Endodermal cell (in vitro differentiated cells): ENCODE data around the gene PIM3. TPM values are rescaled to one million over a fixed set of nuclear protein-coding genes. Genes with fewer than 3 reads are reported as not detected.

ENCODE experiments used
- DNase-seq: peaks from one replicate; pipeline ENCODE4 v3.0.0-alpha.2; 2017
- H3K27ac ChIP-seq: 2 replicates; pipeline ENCODE4 v1.5.1; 2013; ENCODE audit warnings: mild to moderate bottlenecking, low read depth, low read length, moderate library complexity
- H3K27me3 ChIP-seq: 2 replicates; pipeline ENCODE4 v1.6.1; 2013; ENCODE audit warnings: mild to moderate bottlenecking, low read length, moderate library complexity; ENCODE audit not compliant: insufficient read depth, control insufficient read depth, poor library complexity, severe bottlenecking
- H3K36me3 ChIP-seq: 2 replicates; pipeline ENCODE4 v1.7.0; 2013; ENCODE audit warnings: mild to moderate bottlenecking, low read length, moderate library complexity; ENCODE audit not compliant: control insufficient read depth, insufficient read depth
- H3K4me1 ChIP-seq: one replicate; pipeline ENCODE4 v1.7.0; 2013; ENCODE audit warnings: low read length; ENCODE audit not compliant: control insufficient read depth, insufficient read depth
- H3K4me3 ChIP-seq: 2 replicates; pipeline ENCODE4 v1.5.1; 2013; ENCODE audit warnings: mild to moderate bottlenecking, low read length, moderate library complexity
- H3K9ac ChIP-seq: 2 replicates; pipeline ENCODE4 v1.6.1; 2013; ENCODE audit warnings: mild to moderate bottlenecking, low read length, moderate library complexity; ENCODE audit not compliant: poor library complexity, severe bottlenecking; ENCODE audit errors: extremely low read depth
- H3K9me3 ChIP-seq: 2 replicates; pipeline ENCODE4 v1.6.1; 2013; ENCODE audit warnings: mild to moderate bottlenecking, low read length, moderate library complexity; ENCODE audit not compliant: control insufficient read depth
- H3K27ac Mint-ChIP-seq: 2 replicates; pipeline ENCODE4 v1.8.0; 2020; ENCODE audit warnings: mixed read lengths
- H3K27me3 Mint-ChIP-seq: 2 replicates; pipeline ENCODE4 v1.8.0; 2021; ENCODE audit warnings: mild to moderate bottlenecking, mixed read lengths; ENCODE audit not compliant: insufficient read depth
- H3K36me3 Mint-ChIP-seq: 2 replicates; pipeline ENCODE4 v1.8.0; 2020; ENCODE audit warnings: low read depth, mixed read lengths
- H3K4me1 Mint-ChIP-seq: 2 replicates; pipeline ENCODE4 v1.8.0; 2020; ENCODE audit warnings: mixed read lengths
- H3K4me3 Mint-ChIP-seq: 2 replicates; pipeline ENCODE4 v1.8.0; 2020; ENCODE audit warnings: mild to moderate bottlenecking, moderate library complexity, mixed read lengths
- H3K9me3 Mint-ChIP-seq: 2 replicates; pipeline ENCODE4 v1.8.0; 2020; ENCODE audit warnings: mild to moderate bottlenecking, mixed read lengths
- CTCF ChIP-seq: fragments of 200-600 bp; sonication (generic); conservative IDR thresholded peaks from 2 replicates; pipeline ENCODE4 v1.5.0; 2021; ENCODE audit warnings: antibody characterized with exemption, mild to moderate bottlenecking
- WGBS, 2 experiments: methylation state at CpG; one replicate each; pipeline versions ENCODE4 v1.1.5 to v1.1.7; 2013; ENCODE audit warnings: missing lambda C conversion rate in 2 of 2, mixed read lengths in 1 of 2; ENCODE audit not compliant: insufficient coverage in 1 of 2, insufficient read length in 1 of 2; 5-methylcytosine and 5-hydroxymethylcytosine counted together
- total RNA-seq, 2 donors: library from RNA; stranded (reverse); fragmentation: NEBNext Ultra II Directional in 1 of 2; extraction: Animal tissue kit (Norgen Biotek cat#: 25700) in 1 of 2; gene quantifications; 2 replicates in 1 of 2; 3 replicates in 1 of 2; pipeline ENCODE4 v1.2.1, GENCODE V29; 2021

Gene PIM3
- total RNA-seq, 2 donors from 2014 or later, result 31.5 to 36.6 TPM

DNA sequence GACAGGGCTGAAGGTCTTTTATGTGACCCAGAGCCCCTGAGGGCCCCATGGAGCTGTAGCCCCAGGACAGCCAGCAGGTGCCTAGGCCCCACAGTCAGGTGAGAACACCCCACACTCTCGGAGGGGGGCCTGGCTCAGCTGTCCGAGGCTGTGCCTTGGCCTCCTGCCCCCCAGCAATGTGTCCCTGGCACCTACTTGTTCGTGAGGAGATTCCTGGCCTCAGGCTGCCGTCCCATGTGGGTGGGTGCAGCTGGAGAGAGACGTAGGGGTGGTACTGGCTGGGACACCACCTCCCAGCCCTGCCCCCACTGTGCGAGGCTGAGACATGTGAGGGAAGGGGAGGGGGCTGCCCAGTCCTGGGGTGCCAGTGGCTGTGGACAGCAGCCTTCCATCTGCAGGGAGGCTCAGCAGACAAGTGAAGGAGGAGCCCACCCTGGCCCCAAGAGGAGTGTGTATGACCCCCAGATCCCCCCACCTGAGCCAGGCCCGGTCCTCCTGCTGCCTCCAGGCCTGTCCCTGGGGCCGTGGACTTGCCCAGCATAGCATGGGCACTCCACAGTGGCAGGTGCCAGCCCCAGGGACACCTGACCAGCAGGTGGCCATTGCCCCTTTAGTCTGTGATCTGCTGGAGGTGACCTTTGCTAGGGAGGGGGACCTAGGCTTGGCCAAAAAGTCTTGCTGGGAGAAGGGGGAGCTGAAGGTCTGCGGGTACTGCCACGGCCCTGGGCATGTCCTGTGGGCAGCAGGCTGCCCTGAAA lies 35.0 kb downstream of the PIM3 start:
- Histone ChIP-seq H3K27ac (no peak overlapping the region), H3K4me1 (no peaks in the 10 kb centered on the region), H3K4me3 (no peak overlapping the region), H3K27me3 (peaks cover 9% of the 10 kb centered on the region), H3K36me3 (no peaks in the 10 kb centered on the region), H3K9ac (no peak overlapping the region), H3K9me3 (peaks cover 8% of the 10 kb centered on the region)
- H3K4me3 Mint-ChIP-seq, result no peak overlapping the region
- no peak for TF ChIP-seq CTCF
- no peak for DNase-seq
- H3K36me3 Mint-ChIP-seq, result no peaks in the 10 kb centered on the region
- H3K9me3 Mint-ChIP-seq, result peaks cover 14% of the 10 kb centered on the region
- H3K4me1 Mint-ChIP-seq, result no peaks in the 10 kb centered on the region
- WGBS, 2 experiments, result 87 to 89% methylated on average over 5 to 10 of the region's 10 CpGs
- H3K27ac Mint-ChIP-seq, result no peak overlapping the region
- H3K27me3 Mint-ChIP-seq, result peaks cover 30% of the 10 kb centered on the region

- no peak for TF ChIP-seq CTCF
- 88 to 93% methylated on average over 3 to 4 of the region's 4 CpGs for WGBS, 2 experiments
- Histone ChIP-seq H3K9ac (no peak overlapping the region), H3K27ac (no peak overlapping the region), H3K27me3 (peaks cover 13% of the 10 kb centered on the region), H3K9me3 (peaks cover 3% of the 10 kb centered on the region), H3K4me1 (no peaks in the 10 kb centered on the region), H3K36me3 (no peaks in the 10 kb centered on the region), H3K4me3 (no peak overlapping the region)
- Mint-ChIP-seq H3K27ac (no peak overlapping the region), H3K36me3 (no peaks in the 10 kb centered on the region), H3K9me3 (peaks cover 10% of the 10 kb centered on the region), H3K4me1 (no peaks in the 10 kb centered on the region), H3K27me3 (peaks cover 33% of the 10 kb centered on the region), H3K4me3 (no peak overlapping the region)
- DNase-seq, result no peak
Observed at GRCh38 chr22:49996119-49996517, 35.5 kb downstream of the PIM3 start.

- no peak overlapping the region for H3K4me3 Mint-ChIP-seq
- no peak for TF ChIP-seq CTCF
- peaks cover 19% of the 10 kb centered on the region for H3K27me3 ChIP-seq
- no peak for DNase-seq
- no peaks in the 10 kb centered on the region for H3K4me1 Mint-ChIP-seq
- no peak overlapping the region for H3K27ac Mint-ChIP-seq
- WGBS, 2 experiments, result 75 to 82% methylated on average over 4 to 18 of the region's 19 CpGs
- no peak overlapping the region for H3K9ac ChIP-seq
- H3K4me1 ChIP-seq, result no peaks in the 10 kb centered on the region
- H3K9me3 Mint-ChIP-seq, result peaks cover 7% of the 10 kb centered on the region
- no peaks in the 10 kb centered on the region for H3K36me3 Mint-ChIP-seq
- H3K27me3 Mint-ChIP-seq, result peaks cover 35% of the 10 kb centered on the region
- H3K27ac ChIP-seq, result no peak overlapping the region
- H3K9me3 ChIP-seq, result no peaks in the 10 kb centered on the region
- no peaks in the 10 kb centered on the region for H3K36me3 ChIP-seq
- H3K4me3 ChIP-seq, result no peak overlapping the region
Observed at GRCh38 chr22:49996518-49997250, 36.1 kb downstream of the PIM3 start.
